Stomach (tissue), 4 donors: ENCODE results near the gene KRT33A.

ENCODE experiments used
- POLR2A ChIP-seq, 4 donors: fragments of 450-650 bp; IDR thresholded peaks; one replicate each; pipeline ENCODE4 v1.6.1; 2016; ENCODE audit warnings: antibody characterized with exemption in 4 of 4, control low read depth in 2 of 4, mild to moderate bottlenecking in 1 of 4, moderate library complexity in 1 of 4
- TF ChIP-seq, protein P1 (sequence below), 7 experiments: fragments of 450-650 bp in 4 of 7; fragments of 200-600 bp in 3 of 7; sonication (generic) in 3 of 7; IDR thresholded peaks; one replicate each; pipeline ENCODE4 v1.5.1; 2016 to 2019; ENCODE audit warnings: antibody characterized with exemption in 7 of 7, control low read depth in 2 of 7, mild to moderate bottlenecking in 1 of 7

DNA sequence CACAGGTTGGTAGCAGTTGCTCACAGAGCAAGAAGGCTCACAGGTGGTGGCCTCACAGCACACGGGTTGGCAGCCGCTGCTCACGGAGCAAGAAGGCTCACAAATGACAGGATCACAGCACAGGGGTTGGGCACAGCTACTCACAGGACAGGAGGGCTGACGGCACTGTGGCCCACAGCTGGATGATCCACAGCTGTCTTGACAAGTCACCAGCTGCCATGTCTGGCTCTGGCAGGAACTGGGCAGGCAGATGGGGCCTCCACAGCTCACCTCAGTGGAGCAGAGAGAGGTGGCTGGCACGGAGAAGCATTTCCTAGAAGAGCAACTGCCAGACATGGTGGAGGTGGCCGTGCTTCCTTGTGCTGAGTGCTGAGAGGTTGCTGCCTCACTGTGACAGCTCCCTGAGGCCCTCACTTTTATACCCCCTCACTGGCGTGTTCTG, 41.7 kb downstream of the KRT33A start, which contains the start of gene KRTAP16-1:
- TF ChIP-seq, protein P1, sequence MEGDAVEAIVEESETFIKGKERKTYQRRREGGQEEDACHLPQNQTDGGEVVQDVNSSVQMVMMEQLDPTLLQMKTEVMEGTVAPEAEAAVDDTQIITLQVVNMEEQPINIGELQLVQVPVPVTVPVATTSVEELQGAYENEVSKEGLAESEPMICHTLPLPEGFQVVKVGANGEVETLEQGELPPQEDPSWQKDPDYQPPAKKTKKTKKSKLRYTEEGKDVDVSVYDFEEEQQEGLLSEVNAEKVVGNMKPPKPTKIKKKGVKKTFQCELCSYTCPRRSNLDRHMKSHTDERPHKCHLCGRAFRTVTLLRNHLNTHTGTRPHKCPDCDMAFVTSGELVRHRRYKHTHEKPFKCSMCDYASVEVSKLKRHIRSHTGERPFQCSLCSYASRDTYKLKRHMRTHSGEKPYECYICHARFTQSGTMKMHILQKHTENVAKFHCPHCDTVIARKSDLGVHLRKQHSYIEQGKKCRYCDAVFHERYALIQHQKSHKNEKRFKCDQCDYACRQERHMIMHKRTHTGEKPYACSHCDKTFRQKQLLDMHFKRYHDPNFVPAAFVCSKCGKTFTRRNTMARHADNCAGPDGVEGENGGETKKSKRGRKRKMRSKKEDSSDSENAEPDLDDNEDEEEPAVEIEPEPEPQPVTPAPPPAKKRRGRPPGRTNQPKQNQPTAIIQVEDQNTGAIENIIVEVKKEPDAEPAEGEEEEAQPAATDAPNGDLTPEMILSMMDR (IDR thresholded peaks at IDR 0.05), result no peak
- TF ChIP-seq POLR2A (IDR thresholded peaks at IDR 0.05), result no peak
